GM23248 (cell line): ENCODE measurements around the gene NR3C1. TPM values are rescaled to one million over a fixed set of nuclear protein-coding genes. Genes with fewer than 3 reads are reported as not detected.

Experiments used
- DNase-seq: peaks from one replicate; pipeline ENCODE4 v3.0.0-alpha.2; 2015
- H2AFZ ChIP-seq: fragments of 200-600 bp; sonication (generic); 2 replicates; pipeline ENCODE4 v1.6.1; 2016; ENCODE audit warnings: antibody characterized with exemption
- H3F3A ChIP-seq: fragments of 200-600 bp; sonication (generic); 2 replicates; pipeline ENCODE4 v1.6.1; 2016; ENCODE audit warnings: mild to moderate bottlenecking, antibody characterized with exemption, mixed run types; ENCODE audit not compliant: insufficient read depth
- H3K27ac ChIP-seq: fragments of 200-600 bp; sonication (generic); 2 replicates; pipeline ENCODE4 v1.5.1; 2016; ENCODE audit warnings: mild to moderate bottlenecking
- H3K27me3 ChIP-seq: fragments of 200-600 bp; sonication (generic); replicated peaks from 2 replicates; pipeline ENCODE4 v1.6.1; 2016; ENCODE audit warnings: mild to moderate bottlenecking; ENCODE audit not compliant: insufficient read depth
- H3K36me3 ChIP-seq: fragments of 200-600 bp; sonication (generic); 2 replicates; pipeline ENCODE4 v1.6.1; 2016; ENCODE audit warnings: low read depth, mild to moderate bottlenecking
- H3K4me1 ChIP-seq: fragments of 200-600 bp; sonication (generic); 2 replicates; pipeline ENCODE4 v1.6.1; 2016; ENCODE audit warnings: mild to moderate bottlenecking; ENCODE audit not compliant: insufficient read depth
- H3K4me2 ChIP-seq: fragments of 200-600 bp; sonication (generic); one replicate; pipeline ENCODE4 v1.6.1; 2016; ENCODE audit warnings: mild to moderate bottlenecking; ENCODE audit not compliant: unreplicated experiment
- H3K4me3 ChIP-seq: fragments of 200-600 bp; sonication (generic); 2 replicates; pipeline ENCODE4 v1.5.1; 2016; ENCODE audit warnings: mild to moderate bottlenecking
- H3K79me2 ChIP-seq: fragments of 200-600 bp; sonication (generic); 2 replicates; pipeline ENCODE4 v1.6.1; 2016; ENCODE audit warnings: mild to moderate bottlenecking; ENCODE audit not compliant: insufficient read depth
- H3K9ac ChIP-seq: fragments of 200-600 bp; sonication (generic); 2 replicates; pipeline ENCODE4 v1.6.1; 2016; ENCODE audit warnings: mild to moderate bottlenecking
- H3K9me2 ChIP-seq: fragments of 200-600 bp; sonication (generic); 2 replicates; pipeline ENCODE4 v1.6.1; 2016; ENCODE audit warnings: mixed run types, mild to moderate bottlenecking, moderate library complexity; ENCODE audit not compliant: insufficient read depth
- H3K9me3 ChIP-seq: fragments of 200-600 bp; sonication (generic); one replicate; pipeline ENCODE4 v1.6.1; 2017; ENCODE audit warnings: low read depth
- H4K20me1 ChIP-seq: fragments of 200-600 bp; sonication (generic); 2 replicates; pipeline ENCODE4 v1.6.0; 2016; ENCODE audit not compliant: insufficient read depth
- EZH2 ChIP-seq: fragments of 200-600 bp; sonication (generic); IDR thresholded peaks from 2 replicates; pipeline ENCODE4 v1.6.1; 2018; ENCODE audit warnings: antibody characterized with exemption, mild to moderate bottlenecking; ENCODE audit not compliant: insufficient read depth, poor library complexity, severe bottlenecking
- EZH2phosphoT487 ChIP-seq: fragments of 200-600 bp; sonication (generic); IDR thresholded peaks from 2 replicates; pipeline ENCODE4 v1.6.1; 2018; ENCODE audit warnings: antibody characterized with exemption, moderate library complexity, mild to moderate bottlenecking, low read depth; ENCODE audit not compliant: insufficient read depth
- WGBS, 2 experiments: methylation state at CpG; one replicate each; pipeline ENCODE4 v1.1.6; 2015 to 2017; ENCODE audit warnings: low lambda C conversion rate in 2 of 2, low coverage in 1 of 2; ENCODE audit errors: missing lambda C conversion rate in 2 of 2; 5-methylcytosine and 5-hydroxymethylcytosine counted together
- in situ Hi-C: fragments of 300-500 bp; cut with MboI; formaldehyde crosslinking; loops from 2 replicates; pipeline ENCODE4 v1.15.0; 2020
- polyA plus RNA-seq: library from polyadenylated mRNA; unstranded; fragments of >200 nt; fragmentation: Nextera tagmentation; extraction: Ambion mirVana; gene quantifications from 2 replicates; pipeline ENCODE4 v1.2.1, GENCODE V29; 2016
- total RNA-seq: library from RNA; depleted of rRNA; stranded (reverse); fragments of >200 nt; shearing (Covaris generic); gene quantifications from 2 replicates; pipeline ENCODE4 v1.2.3, GENCODE V29; 2014

NR3C1 gene
- total and polyA plus RNA-seq, 2 experiments from 2014 or later, result 103 to 121 TPM

DNA sequence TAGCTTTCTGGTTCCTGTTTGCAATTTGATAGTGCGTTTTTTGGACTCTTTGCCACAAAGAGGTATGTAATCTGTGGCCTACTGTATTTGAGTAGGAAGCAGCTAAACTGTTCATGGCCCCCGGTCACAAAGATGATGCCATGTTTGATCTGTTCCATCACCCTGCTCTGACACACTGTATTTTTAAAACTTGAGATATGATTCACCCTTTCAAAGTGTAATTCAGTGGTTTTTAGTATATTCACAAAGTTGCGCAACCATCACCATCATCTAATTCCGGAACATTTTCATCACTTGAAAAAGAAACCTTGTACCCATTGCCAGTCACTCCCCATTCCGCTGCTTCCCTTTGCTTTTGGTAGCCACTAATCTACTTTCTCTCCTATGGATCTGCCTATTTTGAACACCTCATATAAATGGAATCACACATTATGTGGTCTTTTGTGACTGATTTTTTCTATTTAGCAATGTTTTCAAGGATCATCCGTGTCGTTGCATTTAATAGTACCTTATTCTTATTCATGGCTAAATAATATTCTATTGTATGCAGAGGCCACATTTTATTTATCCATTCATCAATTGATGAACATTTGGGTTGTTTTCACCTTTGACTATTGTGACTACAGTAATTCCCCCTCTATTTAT is 141.6 kb downstream of the NR3C1 start:
- H4K20me1 ChIP-seq, result no peaks in the 10 kb centered on the region
- H3K79me2 ChIP-seq, result no peaks in the 10 kb centered on the region
- H3K4me3 ChIP-seq, result no peak overlapping the region
- peak overlapping the region; percentile 81 for H3K27ac ChIP-seq
- H3K36me3 ChIP-seq, result no peaks in the 10 kb centered on the region
- H3F3A ChIP-seq, result peaks cover 30% of the 10 kb centered on the region
- no peak overlapping the region for H2AFZ ChIP-seq
- H3K9me2 ChIP-seq, result no peaks in the 10 kb centered on the region
- H3K27me3 ChIP-seq, result no peaks in the 10 kb centered on the region
- 58 to 64% methylated on average over 7 of the region's 7 CpGs for WGBS, 2 experiments
- in situ Hi-C loops, result no loop called here
- TF ChIP-seq EZH2 (no peak), EZH2phosphoT487 (no peak)
- H3K9me3 ChIP-seq, result no peaks in the 10 kb centered on the region
- H3K4me2 ChIP-seq, result no peak overlapping the region
- DNase-seq, result peak; percentile 88
- H3K9ac ChIP-seq, result 0 out of 2 replicates have a peak overlapping the region, but pooled peaks have one; percentile 14
- peaks cover 18% of the 10 kb centered on the region for H3K4me1 ChIP-seq

DNA sequence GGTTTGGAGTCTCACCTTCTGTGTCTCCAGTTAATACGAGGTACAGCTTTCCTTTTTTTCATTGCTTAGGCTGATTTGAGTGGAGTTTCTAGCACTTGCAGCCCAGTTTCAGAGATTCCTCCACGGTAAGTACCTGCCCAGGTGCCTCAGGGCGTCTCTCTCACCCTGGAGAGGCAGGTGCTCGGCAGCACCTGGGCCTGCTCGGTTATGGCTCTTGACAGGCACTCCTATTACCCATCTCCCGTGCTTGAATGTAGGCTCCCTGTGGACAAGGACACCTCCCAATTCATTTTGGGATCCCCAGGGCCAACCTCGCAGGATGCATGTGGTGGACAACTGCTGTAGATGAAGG is 144.3 kb downstream of the NR3C1 start:
- Histone ChIP-seq H3F3A (peaks cover 30% of the 10 kb centered on the region), H2AFZ (no peak overlapping the region), H3K9me2 (no peaks in the 10 kb centered on the region), H3K9me3 (no peaks in the 10 kb centered on the region), H3K27me3 (no peaks in the 10 kb centered on the region), H3K36me3 (no peaks in the 10 kb centered on the region), H3K4me2 (no peak overlapping the region), H4K20me1 (no peaks in the 10 kb centered on the region), H3K4me3 (no peak overlapping the region), H3K4me1 (peaks cover 18% of the 10 kb centered on the region), H3K27ac (no peak overlapping the region), H3K79me2 (no peaks in the 10 kb centered on the region), H3K9ac (no peak overlapping the region)
- TF ChIP-seq EZH2phosphoT487 (no peak), EZH2 (no peak)
- in situ Hi-C loops, result no loop called here
- 82 to 89% methylated on average over 7 of the region's 7 CpGs for WGBS, 2 experiments
- DNase-seq, result no peak

DNA sequence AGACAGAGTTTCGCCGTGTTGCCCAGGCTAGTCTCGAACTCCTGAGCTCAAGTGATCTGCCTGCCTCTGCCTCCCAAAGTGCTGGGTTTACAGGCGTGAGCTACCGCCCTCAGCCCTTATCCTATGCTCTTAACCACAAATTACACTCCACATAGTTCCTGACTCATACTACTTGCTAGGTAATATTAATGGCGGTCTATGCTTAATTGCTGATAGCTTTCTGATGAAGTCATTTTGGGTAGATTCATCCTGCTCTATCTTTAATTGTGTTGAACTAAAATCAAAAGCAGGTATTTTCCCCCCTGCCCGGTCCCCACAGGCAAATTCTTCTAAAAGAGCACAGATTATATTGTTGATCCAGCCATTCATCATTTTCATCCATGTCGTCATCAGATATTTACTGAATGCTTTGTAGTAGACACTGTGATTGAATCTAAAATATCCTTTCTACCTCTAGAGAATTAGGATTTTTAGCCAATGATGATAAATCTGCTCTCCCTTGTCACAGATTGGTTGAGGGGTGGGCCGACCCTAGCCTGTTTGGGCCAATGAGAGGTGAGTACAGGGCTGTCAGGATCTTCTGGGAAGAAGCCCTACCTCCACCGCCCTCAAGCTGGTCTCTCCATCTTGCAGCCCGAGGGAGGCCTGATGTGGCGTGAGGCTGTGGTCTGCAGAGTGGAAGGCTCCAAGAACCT is 144.8 kb downstream of the NR3C1 start:
- in situ Hi-C loops, result no loop called here
- no peaks in the 10 kb centered on the region for H4K20me1 ChIP-seq
- no peak overlapping the region for H3K9ac ChIP-seq
- 84% methylated on average over 12 of the region's 12 CpGs for WGBS, 2 experiments
- H3K27ac ChIP-seq, result no peak overlapping the region
- H2AFZ ChIP-seq, result no peak overlapping the region
- H3K9me3 ChIP-seq, result no peaks in the 10 kb centered on the region
- TF ChIP-seq EZH2phosphoT487 (no peak), EZH2 (no peak)
- no peaks in the 10 kb centered on the region for H3K79me2 ChIP-seq
- no peaks in the 10 kb centered on the region for H3K36me3 ChIP-seq
- peaks cover 29% of the 10 kb centered on the region for H3F3A ChIP-seq
- no peak overlapping the region for H3K4me3 ChIP-seq
- no peaks in the 10 kb centered on the region for H3K9me2 ChIP-seq
- no peak overlapping the region for H3K4me2 ChIP-seq
- DNase-seq, result peak; percentile 52
- no peaks in the 10 kb centered on the region for H3K27me3 ChIP-seq
- peaks cover 18% of the 10 kb centered on the region for H3K4me1 ChIP-seq

DNA sequence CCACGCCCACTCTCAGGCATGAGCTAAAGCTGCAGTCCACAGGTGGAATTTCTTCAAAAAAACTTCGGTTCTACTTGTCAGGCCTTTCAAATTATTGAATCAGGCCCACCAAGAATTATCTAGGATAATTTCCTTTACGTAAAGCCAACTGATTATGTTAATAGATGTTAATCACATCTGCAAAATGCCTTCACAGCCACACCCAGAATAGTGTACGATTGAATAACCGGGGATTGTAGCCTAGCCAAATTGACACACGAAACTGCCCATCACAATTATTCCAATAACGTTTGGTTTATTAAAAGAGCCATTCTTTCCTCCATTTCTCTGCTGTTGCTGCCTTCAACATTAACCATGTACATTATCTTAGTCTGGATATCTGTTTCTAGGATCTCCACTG is 148.7 kb downstream of the NR3C1 start:
- Histone ChIP-seq H3K9me3 (no peaks in the 10 kb centered on the region), H3K9ac (no peak overlapping the region), H3K4me2 (no peak overlapping the region), H3K36me3 (no peaks in the 10 kb centered on the region), H3K27me3 (no peaks in the 10 kb centered on the region), H3K4me3 (no peak overlapping the region), H3K27ac (no peak overlapping the region), H2AFZ (no peak overlapping the region), H3K4me1 (peaks cover 4% of the 10 kb centered on the region), H3F3A (0 out of 2 replicates have a peak, but pooled peaks cover 1% of the 10 kb centered on the region), H3K9me2 (no peaks in the 10 kb centered on the region), H4K20me1 (no peaks in the 10 kb centered on the region), H3K79me2 (no peaks in the 10 kb centered on the region)
- in situ Hi-C loops, result no loop called here
- 83 to 84% methylated on average over 7 of the region's 7 CpGs for WGBS, 2 experiments
- no peak for TF ChIP-seq EZH2phosphoT487
- TF ChIP-seq EZH2, result no peak
- no peak for DNase-seq
